NCI-H748 treated with DMSO at 0.1 percent for 48 hours (cell line): ENCODE data around the gene ZNF407.
A peak's percentile ranks its signal among the peaks of the same experiment; 100 is the strongest.

ENCODE experiments used
- DNase-seq: peaks from one replicate; lab custom pipeline; 2025; lab: John Stamatoyannopoulos, UW

The ZNF407 gene

GRCh38 chr18:74579496-74580065 is 18.1 kb upstream of the ZNF407 start:
- no peak for DNase-seq

- no peak for DNase-seq
Observed at GRCh38 chr18:74582642-74583041, 15.0 kb upstream of the ZNF407 start.

GRCh38 chr18:74587441-74587840 is 10.2 kb upstream of the ZNF407 start:
- DNase-seq = no peak

- DNase-seq = no peak
Observed at GRCh38 chr18:74589021-74589420, 8.6 kb upstream of the ZNF407 start.

- DNase-seq = no peak
Observed at GRCh38 chr18:74589811-74590210, 7.9 kb upstream of the ZNF407 start.

GRCh38 chr18:74590671-74591070 is 7.0 kb upstream of the ZNF407 start:
- no peak for DNase-seq

GRCh38 chr18:74595431-74595830 is 2.2 kb upstream of the ZNF407 start:
- no peak for DNase-seq

- peak; percentile 79 for DNase-seq
Observed at GRCh38 chr18:74597034-74597661, 522 bp upstream of the ZNF407 start.

GRCh38 chr18:74598350-74599001 is 806 bp downstream of the ZNF407 start:
- DNase-seq = peak; percentile 5

- DNase-seq = no peak
Observed at GRCh38 chr18:74604361-74604760, 6.7 kb downstream of the ZNF407 start.

- DNase-seq = no peak
Observed at GRCh38 chr18:74604774-74605173, 7.1 kb downstream of the ZNF407 start.

GRCh38 chr18:74608681-74609080 is 11.0 kb downstream of the ZNF407 start:
- no peak for DNase-seq

- no peak for DNase-seq
Observed at GRCh38 chr18:74609535-74609934, 11.9 kb downstream of the ZNF407 start.

- DNase-seq = no peak
Observed at GRCh38 chr18:74610051-74610615, 12.5 kb downstream of the ZNF407 start.

- DNase-seq = no peak
Observed at GRCh38 chr18:74610860-74611259, 13.2 kb downstream of the ZNF407 start.

- DNase-seq = no peak
Observed at GRCh38 chr18:74611765-74612164, 14.1 kb downstream of the ZNF407 start.

GRCh38 chr18:74613381-74613780 is 15.7 kb downstream of the ZNF407 start:
- no peak for DNase-seq

GRCh38 chr18:74616494-74616893 is 18.8 kb downstream of the ZNF407 start:
- no peak for DNase-seq

- no peak for DNase-seq
Observed at GRCh38 chr18:74617486-74617885, 19.8 kb downstream of the ZNF407 start.

- DNase-seq = no peak
Observed at GRCh38 chr18:74622072-74622471, 24.4 kb downstream of the ZNF407 start.

- no peak for DNase-seq
Observed at GRCh38 chr18:74623047-74623816, 25.6 kb downstream of the ZNF407 start.

- no peak for DNase-seq
Observed at GRCh38 chr18:74624466-74624865, 26.8 kb downstream of the ZNF407 start.

GRCh38 chr18:74625157-74625556 is 27.5 kb downstream of the ZNF407 start:
- no peak for DNase-seq
